HG03558 (cell line): ENCODE measurements around the gene KLHL29.

ENCODE experiments used
- ATAC-seq: cut with Tn5 transposase; IDR thresholded peaks from one replicate; pipeline ENCODE4 v1.9.1; 2021; ENCODE audit warnings: moderate number of reproducible peaks; ENCODE audit not compliant: unreplicated experiment; ENCODE audit errors: extremely low read depth

KLHL29 gene

DNA sequence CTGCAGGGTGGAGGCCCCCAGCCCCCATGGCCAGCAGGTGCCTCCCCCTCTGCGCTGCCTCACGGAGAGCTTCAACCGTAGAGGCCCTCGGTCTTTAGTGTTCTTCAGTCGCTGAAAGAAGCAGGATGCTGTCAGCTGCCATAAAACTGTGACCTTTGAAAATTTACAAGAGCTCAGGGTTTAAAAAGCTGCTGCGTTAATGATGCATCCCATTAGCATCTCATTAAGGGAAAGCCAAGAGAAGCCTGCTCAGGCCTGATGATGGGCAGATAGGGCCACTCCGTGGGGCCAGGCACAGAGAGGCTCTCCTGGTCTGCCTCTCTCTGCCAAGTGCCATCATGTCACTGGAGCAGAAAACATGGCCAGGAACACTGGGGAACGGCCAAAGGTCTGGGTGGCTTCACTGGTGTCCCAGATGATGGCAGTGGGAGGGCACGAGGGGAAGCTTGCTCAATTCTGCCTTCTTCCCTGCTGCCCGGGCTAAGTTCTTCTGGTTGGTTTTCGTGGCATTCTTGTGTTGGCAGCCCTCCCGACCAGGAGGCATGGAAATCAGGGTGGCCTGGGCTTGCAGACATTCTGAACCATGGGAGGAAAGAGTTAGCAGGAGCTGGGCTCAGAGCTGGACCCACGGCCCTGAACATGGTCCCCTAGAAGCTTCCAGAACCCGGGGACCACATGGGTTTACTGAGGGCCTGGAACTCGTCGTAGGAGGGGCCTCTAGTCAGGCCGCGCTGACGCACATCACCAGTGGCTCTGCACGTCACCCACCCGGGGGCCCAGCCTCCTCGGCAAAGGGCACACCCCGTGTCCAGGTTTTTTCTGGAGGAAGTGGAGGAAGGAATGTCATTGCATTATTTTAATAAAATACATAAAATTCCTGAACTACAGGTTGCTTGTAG lies 250.7 kb downstream of the KLHL29 start:
- no peak for ATAC-seq

DNA sequence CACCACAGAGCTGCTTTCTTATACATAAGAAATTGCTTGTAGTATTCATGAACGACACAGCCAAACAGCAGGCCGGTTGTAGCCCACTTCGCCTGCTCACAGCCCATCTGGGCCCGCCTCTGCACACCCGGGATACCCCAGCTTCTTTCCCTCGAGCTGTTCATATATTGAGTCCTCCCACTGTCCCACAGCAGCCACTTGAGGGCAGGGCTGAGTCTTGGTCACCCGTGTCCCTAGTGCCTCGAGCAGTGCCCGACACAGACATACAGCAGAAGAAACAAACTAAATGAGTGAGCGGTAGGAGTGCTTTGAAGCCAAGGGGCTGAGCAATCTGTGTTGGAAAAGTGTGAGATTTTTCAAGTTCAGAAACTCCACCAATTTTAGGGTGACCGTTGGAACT lies 251.4 kb downstream of the KLHL29 start:
- ATAC-seq, result no peak

DNA sequence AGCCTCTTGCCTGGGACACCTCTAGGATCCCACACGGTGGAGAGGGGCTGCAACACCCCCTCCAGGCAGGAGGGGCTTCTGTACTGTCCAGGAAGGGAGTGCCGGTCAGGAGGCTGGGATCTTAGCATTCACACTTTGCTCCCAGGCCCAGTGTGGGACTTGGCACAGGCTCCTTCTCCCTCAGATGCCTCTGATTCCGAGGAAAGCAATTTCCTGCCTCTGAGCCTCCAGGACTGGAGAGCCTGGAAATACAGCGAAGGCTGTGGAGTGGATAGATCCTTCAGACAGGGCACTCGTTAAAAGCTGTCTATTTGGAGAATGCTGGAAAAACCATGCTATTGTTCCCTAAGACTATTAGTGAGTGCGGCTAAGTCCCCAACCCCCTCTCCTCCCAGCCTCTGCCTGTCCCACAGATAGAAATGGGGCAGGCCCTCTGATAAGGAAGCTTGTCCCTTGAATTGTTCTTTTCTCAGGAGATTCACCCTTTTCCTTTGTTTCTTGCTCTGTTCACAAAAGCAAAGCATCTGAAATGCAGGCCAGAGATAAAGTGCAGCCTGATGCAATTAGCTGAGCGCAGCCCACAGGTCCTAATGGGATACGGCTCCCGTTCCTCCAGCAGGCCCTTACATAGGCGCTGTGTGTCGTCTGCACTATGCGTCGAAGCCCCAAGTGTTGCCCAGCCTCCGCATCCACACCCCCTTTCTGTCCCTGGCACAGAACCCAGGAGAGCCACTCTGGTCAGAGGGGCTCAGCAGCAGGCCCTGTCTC lies 252.2 kb downstream of the KLHL29 start:
- no peak for ATAC-seq

DNA sequence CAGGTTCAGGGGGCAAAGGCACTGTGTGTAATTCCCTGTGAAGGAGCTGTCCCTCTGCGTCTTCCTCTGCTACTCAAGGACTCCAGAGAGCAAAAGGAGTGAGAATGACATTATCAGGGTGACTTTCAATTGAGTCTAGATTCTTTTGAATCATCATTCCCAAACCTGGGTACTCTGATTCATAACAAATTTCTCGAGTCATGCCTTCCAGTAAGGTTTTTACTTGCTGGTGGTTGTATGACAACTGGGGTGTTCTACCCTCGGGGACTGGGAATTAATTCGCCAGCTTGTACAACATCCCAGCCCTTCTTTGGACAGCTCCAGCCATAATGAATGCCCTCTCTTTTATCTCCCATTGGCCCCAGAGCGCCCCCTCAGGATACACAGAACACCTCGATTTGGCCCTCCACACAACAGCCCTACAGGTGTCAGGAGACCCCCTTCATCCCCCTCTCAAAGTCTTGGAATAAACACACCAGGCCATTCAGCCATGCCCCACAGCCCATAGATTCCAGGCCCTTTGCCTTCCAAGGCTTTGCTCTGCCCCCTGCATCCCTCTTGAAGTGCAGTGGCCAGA lies 254.5 kb downstream of the KLHL29 start:
- ATAC-seq, result no peak

DNA sequence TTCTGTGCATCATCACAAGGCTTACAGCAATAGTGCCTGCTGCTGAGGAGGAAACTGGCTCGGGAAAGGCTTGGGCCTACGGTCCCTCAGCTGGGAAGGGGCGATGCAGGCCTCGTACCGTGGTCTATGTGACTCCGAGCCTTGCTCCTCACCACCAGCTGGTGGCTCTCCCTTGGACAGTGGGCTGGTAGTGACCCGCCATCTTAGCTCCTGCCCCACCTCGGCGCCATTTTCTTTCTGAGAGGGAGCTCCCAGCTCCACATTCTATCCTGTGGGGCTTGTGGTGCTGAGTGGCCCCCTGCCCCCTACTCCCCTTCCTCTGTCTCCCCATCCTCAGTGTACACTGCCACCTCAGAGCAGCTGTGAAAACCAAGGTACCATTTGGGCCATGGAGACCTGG lies 255.7 kb downstream of the KLHL29 start:
- ATAC-seq, result no peak

DNA sequence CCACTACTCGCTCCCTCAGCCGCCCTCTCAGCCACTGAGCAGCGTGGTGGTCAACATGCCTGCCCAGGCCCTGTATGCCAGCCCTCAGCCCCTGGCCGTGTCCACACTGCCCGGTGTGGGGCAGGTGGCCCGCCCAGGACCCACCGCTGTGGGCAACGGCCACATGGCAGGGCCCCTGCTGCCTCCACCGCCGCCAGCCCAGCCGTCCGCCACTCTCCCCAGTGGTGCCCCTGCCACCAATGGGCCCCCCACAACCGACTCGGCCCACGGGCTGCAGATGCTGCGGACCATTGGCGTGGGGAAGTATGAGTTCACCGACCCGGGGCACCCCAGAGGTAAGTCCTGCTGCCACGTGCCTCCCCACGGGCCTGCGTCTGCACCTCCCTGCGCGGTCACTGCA lies 257.5 kb downstream of the KLHL29 start:
- no peak for ATAC-seq

DNA sequence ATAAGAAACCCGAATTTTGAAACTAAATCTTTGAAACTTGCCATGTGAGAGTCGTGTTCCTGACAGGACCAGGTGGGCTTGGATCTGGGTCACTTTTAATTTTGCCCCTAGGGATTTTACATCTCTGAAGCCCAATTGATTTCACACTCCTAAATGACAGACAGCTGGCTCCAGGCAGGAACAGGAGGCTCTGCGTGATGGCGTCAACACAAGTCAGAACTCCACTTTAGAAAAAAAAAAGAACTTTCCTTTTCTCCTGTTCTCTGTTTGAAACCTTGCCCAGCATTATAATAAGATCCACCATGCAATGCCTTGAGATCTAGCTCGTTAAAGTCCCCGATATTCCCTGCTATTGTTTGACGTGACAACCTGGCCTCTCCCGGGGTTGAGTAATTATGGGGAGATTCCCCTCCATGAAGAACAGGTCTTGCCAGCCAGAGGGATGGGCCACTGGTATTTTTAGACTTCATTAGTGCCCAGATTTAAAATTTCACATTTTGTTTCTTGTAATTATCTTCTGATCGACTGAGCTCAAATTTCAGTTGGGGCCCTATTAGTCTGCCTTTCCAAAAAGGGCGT lies 260.3 kb downstream of the KLHL29 start:
- no peak for ATAC-seq

DNA sequence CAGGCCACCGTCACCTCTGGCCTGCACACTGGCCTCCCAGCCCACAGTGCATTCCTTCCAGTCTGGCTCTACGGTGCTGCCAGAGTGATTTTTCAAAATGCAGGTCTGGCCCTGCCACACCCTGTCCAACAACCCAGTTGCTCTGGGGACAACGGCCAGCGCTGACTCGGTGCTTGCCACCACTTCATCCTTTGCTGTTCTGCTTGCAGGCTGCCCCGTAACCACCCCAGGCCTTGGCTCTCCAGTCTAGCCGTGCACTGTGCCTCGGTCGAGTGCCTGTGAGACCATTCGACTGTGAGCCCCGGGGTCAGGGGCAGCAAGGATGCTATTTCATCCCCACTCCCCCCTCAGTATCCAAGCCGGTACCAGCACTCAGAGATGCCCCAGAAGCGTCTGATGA lies 262.6 kb downstream of the KLHL29 start:
- ATAC-seq, result no peak

DNA sequence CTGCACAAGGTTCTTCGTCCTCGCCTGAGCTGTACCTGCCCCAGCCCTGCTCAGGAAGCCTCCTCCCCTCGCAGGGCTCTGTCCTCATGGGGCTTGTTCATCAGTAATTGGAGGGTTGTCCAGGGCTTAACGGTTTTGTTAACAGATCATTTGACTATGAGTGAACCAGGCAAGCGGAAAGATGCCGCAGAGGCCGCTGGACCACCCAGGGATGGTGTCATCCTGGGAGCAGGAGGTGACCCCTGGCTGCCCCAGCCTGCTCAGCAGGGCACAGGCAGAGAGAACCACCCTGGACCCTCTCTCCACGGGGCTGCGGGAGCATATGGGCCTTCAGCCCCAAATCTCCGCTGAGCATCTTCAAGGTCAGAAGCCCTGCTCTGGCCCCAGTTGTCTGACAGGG lies 264.3 kb downstream of the KLHL29 start:
- no peak for ATAC-seq

DNA sequence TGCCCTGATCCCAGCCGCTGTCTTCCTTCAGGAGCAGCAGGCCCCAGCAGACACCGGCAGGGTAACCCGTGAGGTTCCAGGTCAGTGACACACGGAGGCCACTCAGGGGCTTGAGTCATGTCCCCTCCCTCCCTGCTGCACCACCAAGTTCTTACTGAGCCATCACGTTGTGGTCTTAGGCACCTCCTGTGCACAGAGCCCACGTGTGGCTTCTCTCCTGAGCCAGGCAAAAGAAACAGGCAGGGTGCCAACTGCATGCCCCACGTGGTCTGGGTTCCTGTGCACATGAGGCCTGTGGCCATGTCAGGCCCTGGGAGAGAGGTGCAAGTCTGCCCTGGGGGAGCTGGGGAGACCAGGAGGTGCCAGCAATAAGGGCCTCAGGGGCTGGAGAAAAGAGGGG lies 264.8 kb downstream of the KLHL29 start:
- ATAC-seq, result no peak

DNA sequence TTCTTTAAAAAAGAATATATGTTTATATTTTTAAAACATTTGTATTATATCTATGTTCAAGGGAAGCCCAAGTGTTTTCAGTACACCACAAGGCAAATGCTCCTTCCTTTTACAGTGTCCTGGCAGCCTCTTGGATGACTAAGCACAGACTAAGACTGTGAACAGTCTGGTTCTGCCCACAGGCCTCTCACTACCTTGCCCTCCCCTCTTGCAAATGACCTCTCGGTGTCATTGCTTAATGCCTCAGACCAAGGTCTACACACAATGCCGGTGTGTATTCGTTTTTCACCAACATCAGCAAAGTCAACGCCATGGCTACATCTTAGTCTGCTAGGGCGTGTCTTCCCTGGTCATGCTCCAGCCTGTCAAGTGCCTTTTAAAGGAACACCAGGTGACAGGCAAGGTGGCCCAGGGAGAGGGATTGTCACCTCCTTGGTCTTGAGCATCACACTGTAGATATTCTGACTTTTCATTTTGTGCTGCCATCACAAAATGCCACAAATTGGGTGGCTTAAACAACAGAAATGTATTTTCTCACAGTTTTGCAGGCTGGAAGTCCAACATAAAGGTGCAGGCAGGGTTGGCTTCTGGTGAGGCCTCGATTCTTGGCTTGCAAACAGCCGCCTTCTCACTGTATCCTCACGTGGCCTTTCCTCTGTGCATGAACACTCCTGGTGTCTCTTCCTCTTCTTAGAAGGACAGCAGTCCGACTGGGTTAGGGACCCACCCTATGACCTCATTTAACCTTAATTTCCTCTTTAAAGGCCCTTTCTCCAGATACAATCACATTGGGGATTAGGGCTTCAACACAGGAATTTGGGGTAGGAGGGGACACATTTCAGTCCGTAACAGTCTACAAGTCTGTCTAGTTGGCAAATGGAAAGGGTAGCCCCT lies 266.5 kb downstream of the KLHL29 start:
- no peak for ATAC-seq

DNA sequence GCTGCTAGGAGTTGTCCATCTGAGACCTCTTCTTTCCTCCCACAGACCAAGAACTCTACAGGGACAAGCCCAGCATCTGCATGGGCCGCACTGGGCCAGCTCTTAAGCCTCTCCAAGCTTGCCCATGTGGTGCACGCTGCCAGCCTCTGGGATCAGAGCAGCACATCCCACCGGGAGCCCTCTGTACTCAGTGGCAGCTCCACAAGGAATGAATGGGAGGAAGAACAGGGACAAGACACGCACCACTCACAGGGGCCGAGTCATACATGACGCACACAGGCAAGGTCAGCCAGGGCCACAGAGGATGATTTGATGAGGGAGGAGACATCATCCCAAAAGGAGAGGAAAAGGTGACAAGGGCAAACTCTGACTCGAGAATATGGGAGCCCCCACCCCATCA lies 268.3 kb downstream of the KLHL29 start:
- ATAC-seq, result no peak

DNA sequence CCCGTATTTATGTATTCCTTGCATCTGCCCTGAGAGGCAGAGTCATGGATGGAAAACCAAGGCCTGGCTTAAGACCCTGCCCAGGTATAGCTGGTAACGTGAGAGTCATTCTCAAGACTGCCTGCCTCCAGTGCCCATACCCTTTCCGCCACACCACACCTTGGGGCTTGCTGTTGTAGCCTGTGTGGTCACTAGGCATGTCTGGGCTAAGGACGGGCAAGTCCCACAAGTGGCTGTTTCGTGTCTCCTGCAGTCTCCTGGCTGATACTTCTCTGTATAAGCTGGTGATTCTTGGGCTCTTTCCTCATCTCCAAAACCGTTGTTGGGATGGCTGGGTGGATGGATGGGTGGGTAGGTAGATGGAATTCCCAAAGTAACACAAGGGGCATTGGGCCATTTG lies 269.8 kb downstream of the KLHL29 start:
- ATAC-seq, result no peak

DNA sequence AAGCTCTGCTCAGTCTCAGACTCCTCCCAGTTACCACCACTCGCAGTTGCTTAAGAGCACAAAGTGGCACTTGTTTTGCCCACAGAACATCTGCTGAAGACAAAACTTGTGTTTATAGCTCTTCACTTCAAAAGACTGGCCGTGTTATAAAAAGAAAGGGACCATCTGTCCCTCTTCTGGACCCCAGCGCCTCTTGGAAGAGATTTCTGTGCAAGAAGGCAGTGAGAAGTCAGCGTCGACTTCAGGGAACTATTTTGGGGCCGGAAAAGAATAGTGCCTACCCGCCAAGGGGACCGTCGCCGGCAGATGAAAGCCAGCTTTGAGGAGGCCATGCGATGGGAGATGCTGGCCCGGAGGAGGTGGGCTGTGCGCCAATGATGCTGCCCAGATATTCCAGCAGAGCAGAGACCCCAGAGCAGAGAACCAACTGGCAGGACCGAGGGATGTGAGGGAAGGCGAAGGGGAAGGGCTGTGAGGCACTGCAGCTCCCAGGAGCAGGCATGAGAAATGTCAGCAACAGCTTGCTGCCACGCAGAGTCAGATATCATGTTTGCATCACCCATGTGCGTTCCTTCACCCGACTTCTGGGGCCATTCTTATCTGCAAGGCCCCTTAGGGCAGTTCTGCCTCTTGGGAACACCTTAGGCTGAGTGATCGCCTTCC lies 271.1 kb downstream of the KLHL29 start:
- ATAC-seq, result no peak

DNA sequence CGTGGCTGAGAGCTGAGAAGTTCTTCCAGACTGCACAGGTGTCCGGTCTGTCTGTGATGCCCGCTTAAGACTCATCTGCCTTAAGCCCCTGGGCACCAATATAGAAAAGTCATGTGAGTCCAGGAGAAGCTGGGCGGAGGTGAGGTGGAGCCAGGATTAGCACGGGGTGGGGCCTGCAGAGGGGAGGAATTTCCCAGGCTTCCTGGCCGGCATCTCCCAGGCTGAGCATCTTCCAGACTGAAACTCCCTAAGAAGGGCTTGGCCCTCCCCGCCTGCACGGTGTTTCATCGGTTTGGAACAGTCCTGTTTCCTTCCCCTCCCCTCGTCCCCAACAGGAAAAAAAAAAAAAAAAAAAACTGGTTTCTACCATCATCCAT lies 271.6 kb downstream of the KLHL29 start:
- no peak for ATAC-seq

DNA sequence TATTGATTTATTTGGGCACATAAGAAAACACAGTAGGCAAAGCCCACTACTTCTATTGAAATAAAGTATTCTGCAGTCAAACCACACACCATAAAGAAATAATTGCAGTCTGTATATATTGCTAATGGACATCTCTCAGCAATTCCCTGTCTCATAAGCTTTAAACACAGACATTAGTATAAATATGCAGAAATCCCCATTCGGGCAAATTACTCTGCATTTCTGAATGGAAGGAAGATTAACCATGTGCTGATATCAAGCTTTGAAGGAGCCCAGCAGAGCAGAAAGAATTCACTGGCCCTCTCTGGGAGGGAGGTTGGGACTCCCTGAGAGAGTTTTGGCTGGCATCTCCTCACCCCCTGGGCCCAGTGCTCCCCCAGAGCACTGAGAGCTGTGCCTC lies 272.4 kb downstream of the KLHL29 start:
- no peak for ATAC-seq

DNA sequence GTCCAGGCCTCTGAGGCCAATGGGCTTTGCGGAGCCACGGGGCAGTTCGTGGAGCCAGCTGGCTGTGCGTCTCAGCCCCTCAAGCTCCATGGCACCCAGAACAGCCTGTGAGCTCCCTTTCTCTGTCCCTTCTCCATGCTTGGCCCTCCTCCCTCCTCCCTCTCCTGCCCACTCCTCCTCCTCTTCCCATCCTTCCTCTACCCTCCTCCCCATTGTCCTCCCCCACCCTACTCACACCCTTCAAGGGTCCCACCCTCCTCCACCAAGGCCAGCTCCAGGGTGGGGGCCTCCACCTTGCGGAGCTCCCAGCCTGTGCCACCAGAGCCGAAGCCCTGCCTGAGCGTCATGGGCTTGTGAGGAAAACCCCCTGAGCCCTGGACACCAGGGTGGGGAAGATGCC lies 273.0 kb downstream of the KLHL29 start:
- no peak for ATAC-seq

DNA sequence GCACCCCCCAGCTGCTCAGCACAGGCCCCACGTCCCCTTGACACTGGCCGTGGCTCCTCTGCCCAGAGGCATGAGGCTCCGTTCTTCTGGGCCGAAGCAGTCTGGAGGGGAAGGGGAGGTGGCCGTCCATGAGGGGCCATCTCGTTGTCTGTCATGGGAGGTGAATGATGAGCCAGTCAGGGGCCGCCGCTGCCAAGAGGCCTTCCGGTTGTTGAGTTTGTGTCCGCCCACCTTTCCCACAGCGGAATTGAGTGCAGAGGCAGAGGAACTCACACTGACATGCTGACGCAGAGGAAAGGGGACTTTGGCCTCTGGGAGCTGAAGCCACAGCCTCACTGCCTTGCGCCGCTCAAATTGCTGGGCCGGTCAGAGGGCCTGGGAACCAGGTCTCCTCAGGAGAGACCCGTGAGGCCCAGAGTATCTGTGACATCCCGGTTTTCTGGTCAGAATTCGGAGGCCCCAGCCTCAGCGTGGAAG lies 273.5 kb downstream of the KLHL29 start:
- ATAC-seq, result no peak

DNA sequence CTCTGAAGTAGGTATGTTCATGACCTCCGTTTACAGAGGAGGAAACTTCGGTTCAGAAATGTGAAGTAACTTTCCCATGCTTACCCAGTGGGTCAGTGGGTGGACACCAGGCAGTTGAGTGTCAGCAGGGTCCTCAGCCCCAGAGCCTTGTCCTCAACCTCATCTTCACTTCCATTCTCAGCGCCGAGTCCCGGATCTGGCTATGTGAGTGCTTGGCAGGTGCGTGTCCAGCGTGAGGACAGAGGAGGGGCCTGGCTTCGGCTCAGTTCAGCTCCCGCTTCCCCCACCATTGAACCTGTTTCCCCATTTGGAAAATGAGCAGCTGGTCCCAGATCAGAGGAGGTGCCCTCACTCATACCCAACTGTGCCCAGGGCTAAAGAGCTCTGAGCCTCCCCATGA lies 274.3 kb downstream of the KLHL29 start:
- no peak for ATAC-seq
